ENCODE data around the gene GPA33. TPM values are rescaled to one million over a fixed set of nuclear protein-coding genes. Genes with fewer than 3 reads are reported as not detected.

GPA33 gene
- total and polyA plus RNA-seq, 8 donors, result 0.03 to 51.3 (median 2.2) TPM; not detected in 4

DNA sequence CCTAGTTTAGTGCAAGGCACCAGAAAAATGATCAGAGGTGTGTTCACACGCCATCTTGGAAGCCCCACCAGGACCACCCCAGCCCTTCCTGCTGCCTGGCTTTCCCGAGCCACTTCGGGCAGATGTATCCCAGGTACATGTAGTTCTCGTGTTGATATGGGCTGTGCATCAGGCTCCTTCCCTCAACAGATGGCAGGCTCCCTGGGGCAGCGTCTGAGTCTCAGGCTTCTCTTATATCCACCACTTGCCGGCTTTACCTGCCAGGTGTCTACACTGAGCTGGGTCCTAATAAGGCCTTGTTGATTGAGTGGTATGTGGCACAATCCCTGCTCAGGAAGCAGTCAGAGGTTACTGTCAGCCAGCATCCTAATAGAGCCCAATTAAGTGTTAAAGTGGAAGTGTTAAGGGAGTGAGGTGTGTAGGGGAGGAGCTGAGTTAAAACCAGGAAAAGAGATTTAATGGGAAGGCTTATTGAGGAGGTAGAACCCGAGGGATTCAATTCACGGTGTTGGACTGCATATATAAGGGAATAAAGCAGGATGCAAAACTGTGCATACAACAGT lies 8.5 kb downstream of the GPA33 start:
- no peak overlapping the region for H3K27ac ChIP-seq
- 83 to 93% (median 88%) methylated on average over 8 of the region's 8 CpGs for WGBS, 5 donors

GRCh38 chr1:167077868-167078210 lies 12.3 kb downstream of the GPA33 start:
- Histone ChIP-seq H3K27me3 (peaks cover 0 to 6% (median 0%) of the 10 kb centered on the region in 3 donors), H3K27ac (no peak overlapping the region), H3K9me3 (no peaks in the 10 kb centered on the region), H3K36me3 (no peaks in the 10 kb centered on the region), H3K4me3 (no peak overlapping the region), H3K4me1 (peaks cover 0 to 5% (median 0%) of the 10 kb centered on the region in 4 donors)
- TF ChIP-seq EP300 (IDR thresholded peaks at IDR 0.05) (no peak), POLR2AphosphoS5 (IDR thresholded peaks at IDR 0.05) (no peak), POLR2A (IDR thresholded peaks at IDR 0.05) (no peak), CTCF (IDR thresholded peaks at IDR 0.05) (no peak)
- DNase-seq, result no peak
- intact Hi-C loops (cut with DNase I; ENCODE audit: low total_unique reads), result loop anchor here (10.0 kb wide), 2 partner anchors 137 to 457 kb away; no protein-coding TSS in a partner anchor

More for the DNA sequence above, 8.5 kb downstream of the GPA33 start:
- Histone ChIP-seq H3K4me3 (no peak overlapping the region), H3K27me3 (peaks cover 0 to 12% (median 0%) of the 10 kb centered on the region in 3 donors), H3K4me1 (peaks cover 0 to 14% (median 3%) of the 10 kb centered on the region in 4 donors), H3K9me3 (no peaks in the 10 kb centered on the region), H3K36me3 (no peaks in the 10 kb centered on the region)
- intact Hi-C loops (cut with DNase I; ENCODE audit: low total_unique reads), result no loop called here
- TF ChIP-seq EP300 (IDR thresholded peaks at IDR 0.05), result no peak
- TF ChIP-seq POLR2AphosphoS5 (IDR thresholded peaks at IDR 0.05), result no peak
- no peak for TF ChIP-seq POLR2A (IDR thresholded peaks at IDR 0.05)
- no peak for TF ChIP-seq CTCF (IDR thresholded peaks at IDR 0.05)
- DNase-seq, result no peak

DNA sequence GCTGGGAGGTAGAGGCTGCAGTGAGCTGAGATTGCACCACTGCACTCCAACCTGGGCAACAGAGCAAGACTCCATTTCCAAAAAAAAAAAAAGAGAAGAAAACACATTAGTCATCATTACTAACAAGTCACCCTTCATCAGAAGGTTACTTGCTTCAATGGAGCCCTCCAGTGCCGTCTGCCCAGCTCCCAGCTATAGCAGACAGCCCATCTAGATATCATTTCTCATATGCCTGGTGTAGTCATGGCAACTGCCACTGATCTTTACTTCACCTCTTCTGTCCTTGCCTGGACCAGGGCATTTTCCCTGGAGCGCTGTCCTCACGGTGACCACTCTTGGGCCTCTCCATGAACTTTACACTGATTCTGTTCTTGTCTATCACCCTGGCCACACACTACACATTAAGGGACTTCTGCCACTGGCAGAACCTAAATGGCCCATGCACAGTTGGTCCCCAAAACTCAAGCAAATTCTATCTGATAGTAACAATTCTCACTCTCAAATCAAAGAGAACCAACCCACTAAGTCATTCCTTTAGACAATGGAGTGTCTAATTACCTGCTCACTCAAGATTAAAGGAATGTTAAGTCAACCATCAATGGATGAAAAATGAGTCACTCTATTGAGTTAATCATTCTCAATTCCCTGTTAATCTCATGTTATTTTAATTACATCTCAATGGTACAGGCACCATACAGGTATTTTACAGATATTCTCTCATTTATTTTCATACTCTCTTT lies 12.9 kb downstream of the GPA33 start:
- intact Hi-C loops (cut with DNase I; ENCODE audit: low total_unique reads), result loop anchor here (10.0 kb wide), 2 partner anchors 138 to 458 kb away; no protein-coding TSS in a partner anchor
- Histone ChIP-seq H3K9me3 (no peaks in the 10 kb centered on the region), H3K4me3 (no peak overlapping the region), H3K4me1 (peaks cover 0 to 2% (median 0%) of the 10 kb centered on the region in 4 donors), H3K27me3 (peaks cover 0 to under 1% (median 0%) of the 10 kb centered on the region in 3 donors), H3K27ac (no peak overlapping the region), H3K36me3 (no peaks in the 10 kb centered on the region)
- DNase-seq, result no peak
- TF ChIP-seq CTCF (IDR thresholded peaks at IDR 0.05) (no peak), EP300 (IDR thresholded peaks at IDR 0.05) (no peak), POLR2A (IDR thresholded peaks at IDR 0.05) (no peak), POLR2AphosphoS5 (IDR thresholded peaks at IDR 0.05) (no peak)
- 79 to 93% (median 91%) methylated on average over 3 of the region's 3 CpGs for WGBS, 5 donors

DNA sequence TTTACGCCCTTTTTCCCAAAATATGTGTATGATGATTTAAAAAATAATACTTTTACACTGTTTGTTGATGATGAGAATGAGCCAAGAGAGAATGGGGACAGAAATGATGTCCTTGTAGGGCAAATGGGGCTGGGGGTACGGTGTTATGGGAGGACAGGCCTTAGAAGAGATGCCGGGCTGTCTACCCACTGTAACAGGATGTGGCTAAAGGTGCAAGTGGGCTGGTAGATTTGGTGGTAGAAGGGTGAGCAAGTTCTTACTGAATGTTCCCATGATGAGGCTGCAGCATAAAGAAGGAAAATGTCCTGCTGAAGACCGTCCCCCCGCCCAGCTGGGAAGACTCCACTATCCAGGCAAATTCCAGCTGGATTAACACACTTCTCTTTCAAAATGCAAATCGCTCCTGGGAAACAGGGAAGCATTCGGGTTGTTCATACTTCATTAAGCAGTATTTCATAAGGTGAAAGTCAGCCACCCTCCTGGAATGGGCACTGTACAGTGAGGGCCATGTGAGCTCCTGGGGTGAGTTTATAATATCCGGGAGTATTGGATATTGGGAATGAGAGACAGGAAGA lies 14.0 kb downstream of the GPA33 start:
- H3K4me3 ChIP-seq, result no peak overlapping the region
- H3K4me1 ChIP-seq, result no peaks in the 10 kb centered on the region
- intact Hi-C loops (cut with DNase I; ENCODE audit: low total_unique reads), result loop anchor here (10.0 kb wide), 2 partner anchors 139 to 459 kb away; no protein-coding TSS in a partner anchor
- TF ChIP-seq POLR2A (IDR thresholded peaks at IDR 0.05) (no peak), POLR2AphosphoS5 (IDR thresholded peaks at IDR 0.05) (no peak), CTCF (IDR thresholded peaks at IDR 0.05) (no peak), EP300 (IDR thresholded peaks at IDR 0.05) (no peak)
- no peaks in the 10 kb centered on the region for H3K36me3 ChIP-seq
- H3K27me3 ChIP-seq, result no peaks in the 10 kb centered on the region
- H3K9me3 ChIP-seq, result no peaks in the 10 kb centered on the region
- WGBS, 5 donors, result 82 to 91% (median 85%) methylated on average over 8 of the region's 8 CpGs
- no peak overlapping the region for H3K27ac ChIP-seq
- DNase-seq, result no peak
